C4-2B (cell line): ENCODE results near the gene MGST3.

Source experiments
- ZFX ChIP-seq: fragments of 450-650 bp; IDR thresholded peaks from 2 replicates; pipeline ENCODE4 v1.6.1; 2017
- TF ChIP-seq, protein P1 (sequence below): fragments of 450-650 bp; conservative IDR thresholded peaks from 2 replicates; pipeline ENCODE4 v1.5.1; 2017; ENCODE audit warnings: mild to moderate bottlenecking

DNA sequence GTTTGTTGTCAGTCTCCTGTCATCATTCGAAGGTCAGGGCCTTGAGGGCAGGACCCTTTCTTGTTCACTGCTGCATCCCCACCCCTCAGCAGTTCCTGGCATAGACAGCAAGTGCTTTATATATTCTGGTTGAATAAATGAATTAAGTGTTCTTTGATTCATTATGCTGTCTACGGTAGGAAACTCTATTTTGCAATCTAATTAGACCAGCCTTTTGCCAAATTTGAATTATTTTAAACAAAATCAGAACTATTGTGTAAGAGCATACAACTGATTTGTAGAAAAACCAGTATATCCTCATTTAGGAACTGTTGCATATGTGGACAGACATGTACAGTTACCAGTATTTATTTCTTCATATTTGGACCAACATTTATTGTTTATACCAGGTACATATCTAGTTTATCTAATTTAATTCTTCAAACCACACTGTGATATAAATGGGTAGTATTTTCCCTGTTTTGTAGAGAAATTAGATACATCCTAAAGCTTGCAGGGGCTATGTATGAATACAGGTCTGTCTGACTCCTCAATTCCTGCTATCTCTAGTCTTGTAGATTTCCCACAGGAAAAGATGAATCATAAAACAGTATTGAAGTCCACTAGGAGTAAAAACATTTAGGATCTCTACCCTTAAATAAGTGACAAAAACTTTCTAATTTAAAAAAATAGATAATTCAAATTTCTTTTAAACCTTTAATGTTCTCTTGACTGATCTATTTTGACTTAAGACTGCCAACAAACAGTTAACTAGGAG is 10.4 kb downstream of the MGST3 start:
- TF ChIP-seq, protein P1, sequence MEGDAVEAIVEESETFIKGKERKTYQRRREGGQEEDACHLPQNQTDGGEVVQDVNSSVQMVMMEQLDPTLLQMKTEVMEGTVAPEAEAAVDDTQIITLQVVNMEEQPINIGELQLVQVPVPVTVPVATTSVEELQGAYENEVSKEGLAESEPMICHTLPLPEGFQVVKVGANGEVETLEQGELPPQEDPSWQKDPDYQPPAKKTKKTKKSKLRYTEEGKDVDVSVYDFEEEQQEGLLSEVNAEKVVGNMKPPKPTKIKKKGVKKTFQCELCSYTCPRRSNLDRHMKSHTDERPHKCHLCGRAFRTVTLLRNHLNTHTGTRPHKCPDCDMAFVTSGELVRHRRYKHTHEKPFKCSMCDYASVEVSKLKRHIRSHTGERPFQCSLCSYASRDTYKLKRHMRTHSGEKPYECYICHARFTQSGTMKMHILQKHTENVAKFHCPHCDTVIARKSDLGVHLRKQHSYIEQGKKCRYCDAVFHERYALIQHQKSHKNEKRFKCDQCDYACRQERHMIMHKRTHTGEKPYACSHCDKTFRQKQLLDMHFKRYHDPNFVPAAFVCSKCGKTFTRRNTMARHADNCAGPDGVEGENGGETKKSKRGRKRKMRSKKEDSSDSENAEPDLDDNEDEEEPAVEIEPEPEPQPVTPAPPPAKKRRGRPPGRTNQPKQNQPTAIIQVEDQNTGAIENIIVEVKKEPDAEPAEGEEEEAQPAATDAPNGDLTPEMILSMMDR = no peak
- no peak for TF ChIP-seq ZFX
